H9 (cell line): ENCODE results near the gene TMEM240. TPM values are rescaled to one million over a fixed set of nuclear protein-coding genes. Genes with fewer than 3 reads are reported as not detected.

Experiments used
- DNase-seq: peaks from one replicate; pipeline ENCODE4 v3.0.0-alpha.2; 2017
- H2AFZ ChIP-seq: one replicate; pipeline ENCODE4 v1.6.1; 2013; ENCODE audit warnings: mild to moderate bottlenecking, low read length, control low read depth, moderate library complexity
- H2AK5ac ChIP-seq: 2 replicates; pipeline ENCODE4 v1.6.1; 2013; ENCODE audit warnings: low read length, control low read depth, mixed read lengths; ENCODE audit not compliant: insufficient read length
- H2BK120ac ChIP-seq: one replicate; pipeline ENCODE4 v1.6.1; 2013; ENCODE audit warnings: low read depth, mild to moderate bottlenecking, low read length, control low read depth, inconsistent platforms; ENCODE audit not compliant: poor library complexity, severe bottlenecking
- H2BK12ac ChIP-seq: 2 replicates; pipeline ENCODE4 v1.6.1; 2013; ENCODE audit warnings: low read length, control low read depth, mixed read lengths, low read depth; ENCODE audit not compliant: insufficient read length
- H2BK15ac ChIP-seq: 2 replicates; pipeline ENCODE4 v1.6.1; 2013; ENCODE audit warnings: low read depth, low read length, control low read depth
- H2BK20ac ChIP-seq: one replicate; pipeline ENCODE4 v1.6.1; 2013; ENCODE audit warnings: low read depth, mild to moderate bottlenecking, low read length, control low read depth, inconsistent platforms; ENCODE audit not compliant: poor library complexity, severe bottlenecking
- H2BK5ac ChIP-seq: 2 replicates; pipeline ENCODE4 v1.6.1; 2013; ENCODE audit warnings: low read length, control low read depth, mixed read lengths; ENCODE audit not compliant: insufficient read length
- H3K14ac ChIP-seq: 2 replicates; pipeline ENCODE4 v1.6.1; 2013; ENCODE audit warnings: low read length, control low read depth; ENCODE audit not compliant: insufficient read depth
- H3K18ac ChIP-seq: 2 replicates; pipeline ENCODE4 v1.6.1; 2013; ENCODE audit warnings: low read depth, mild to moderate bottlenecking, mixed read lengths, low read length, control low read depth; ENCODE audit not compliant: insufficient read length
- H3K23ac ChIP-seq: 2 replicates; pipeline ENCODE4 v1.6.1; 2013; ENCODE audit warnings: low read length, control low read depth, mixed read lengths, low read depth; ENCODE audit not compliant: insufficient read length
- H3K23me2 ChIP-seq: 2 replicates; pipeline ENCODE4 v1.6.1; 2013; ENCODE audit warnings: low read depth, mild to moderate bottlenecking, mixed read lengths, low read length, control low read depth; ENCODE audit not compliant: insufficient read length, poor library complexity, severe bottlenecking
- H3K27ac ChIP-seq: 2 replicates; pipeline ENCODE4 v1.5.1; 2013; ENCODE audit warnings: low read length, control low read depth, mixed read lengths, low read depth; ENCODE audit not compliant: insufficient read length
- H3K27me3 ChIP-seq: 2 replicates; pipeline ENCODE4 v1.6.1; 2013; ENCODE audit warnings: low read length, control low read depth, inconsistent platforms; ENCODE audit not compliant: insufficient read depth
- H3K4ac ChIP-seq: 2 replicates; pipeline ENCODE4 v1.6.1; 2013; ENCODE audit warnings: low read depth, mild to moderate bottlenecking, control low read depth, inconsistent platforms, low read length, moderate library complexity
- H3K4me1 ChIP-seq: 2 replicates; pipeline ENCODE4 v1.6.1; 2013; ENCODE audit warnings: low read length, control low read depth, inconsistent platforms; ENCODE audit not compliant: insufficient read depth
- H3K4me2 ChIP-seq: 2 replicates; pipeline ENCODE4 v1.6.1; 2013; ENCODE audit warnings: low read length, control low read depth, mixed read lengths; ENCODE audit not compliant: insufficient read length, insufficient read depth
- H3K56ac ChIP-seq: 2 replicates; pipeline ENCODE4 v1.6.1; 2013; ENCODE audit warnings: low read depth, mild to moderate bottlenecking, mixed read lengths, low read length, control low read depth; ENCODE audit not compliant: insufficient read length
- H3K79me1 ChIP-seq: 2 replicates; pipeline ENCODE4 v1.6.1; 2013; ENCODE audit warnings: low read depth, mild to moderate bottlenecking, moderate library complexity, low read length, control low read depth, inconsistent platforms; ENCODE audit not compliant: insufficient read depth, poor library complexity, severe bottlenecking
- H3K79me2 ChIP-seq: 2 replicates; pipeline ENCODE4 v1.6.1; 2013; ENCODE audit warnings: low read length, control low read depth, inconsistent platforms; ENCODE audit not compliant: insufficient read depth
- H3K9ac ChIP-seq: 2 replicates; pipeline ENCODE4 v1.6.1; 2013; ENCODE audit warnings: low read length, control low read depth, mixed read lengths; ENCODE audit not compliant: insufficient read length; ENCODE audit errors: extremely low read depth
- H3K9me3 ChIP-seq: one replicate; pipeline ENCODE4 v1.6.1; 2013; ENCODE audit warnings: low read depth, low read length, inconsistent platforms; ENCODE audit not compliant: control insufficient read depth
- H3T11ph ChIP-seq: one replicate; pipeline ENCODE4 v1.6.1; 2013; ENCODE audit warnings: mild to moderate bottlenecking, low read length, control low read depth, inconsistent platforms
- H4K20me1 ChIP-seq: one replicate; pipeline ENCODE4 v1.6.1; 2013; ENCODE audit not compliant: control insufficient read depth, insufficient read length, insufficient read depth
- H4K5ac ChIP-seq: 2 replicates; pipeline ENCODE4 v1.6.1; 2013; ENCODE audit warnings: low read depth, mild to moderate bottlenecking, mixed read lengths, low read length, control low read depth; ENCODE audit not compliant: insufficient read length
- H4K8ac ChIP-seq: replicated peaks from 2 replicates; pipeline ENCODE4 v1.6.1; 2013; ENCODE audit warnings: low read length, control low read depth, mixed read lengths, low read depth; ENCODE audit not compliant: insufficient read length
- H4K91ac ChIP-seq: 2 replicates; pipeline ENCODE4 v1.6.1; 2013; ENCODE audit warnings: low read depth, mild to moderate bottlenecking, moderate library complexity, mixed read lengths, low read length, control low read depth; ENCODE audit not compliant: insufficient read length
- H3K27ac Mint-ChIP-seq, 3 experiments: 2 replicates in 2 of 3; 3 replicates in 1 of 3; pipeline ENCODE4 v1.8.0; 2020 to 2021; ENCODE audit warnings: mixed read lengths in 3 of 3, mild to moderate bottlenecking in 1 of 3, moderate library complexity in 1 of 3
- H3K27me3 Mint-ChIP-seq: 2 replicates; pipeline ENCODE4 v1.8.0; 2021; ENCODE audit warnings: low read depth, mild to moderate bottlenecking, moderate library complexity, mixed read lengths
- H3K36me3 Mint-ChIP-seq, 3 experiments: 2 replicates in 2 of 3; 3 replicates in 1 of 3; pipeline ENCODE4 v1.8.0; 2020 to 2021; ENCODE audit warnings: low read depth in 3 of 3, mixed read lengths in 3 of 3; ENCODE audit not compliant: insufficient read depth in 1 of 3
- H3K4me1 Mint-ChIP-seq, 2 experiments: 2 replicates each; pipeline ENCODE4 v1.8.0; 2020; ENCODE audit warnings: mixed read lengths in 2 of 2
- H3K4me3 Mint-ChIP-seq, 2 experiments: 2 replicates in 1 of 2; 3 replicates in 1 of 2; pipeline ENCODE4 v1.8.0; 2020 to 2021; ENCODE audit warnings: mild to moderate bottlenecking in 2 of 2, mixed read lengths in 2 of 2, moderate library complexity in 1 of 2
- H3K9me3 Mint-ChIP-seq, 2 experiments: 2 replicates in 1 of 2; 3 replicates in 1 of 2; pipeline ENCODE4 v1.8.0; 2020; ENCODE audit warnings: mild to moderate bottlenecking in 2 of 2, mixed read lengths in 2 of 2, moderate library complexity in 1 of 2
- CTCF ChIP-seq: fragments of 200-600 bp; sonication (generic); conservative IDR thresholded peaks from 3 replicates; pipeline ENCODE4 v1.8.0; 2021; ENCODE audit warnings: antibody characterized with exemption, mild to moderate bottlenecking
- WGBS: extraction: QIAGEN DNeasy Blood & Tissue Kit; methylation state at CpG from one replicate; pipeline ENCODE4 v1.1.7; 2013; ENCODE audit warnings: missing lambda C conversion rate, low lambda C conversion rate, mixed read lengths; ENCODE audit not compliant: insufficient read length; ENCODE audit errors: extremely low coverage; 5-methylcytosine and 5-hydroxymethylcytosine counted together
- total RNA-seq: library from RNA; stranded (reverse); gene quantifications from 2 replicates; pipeline ENCODE4 v1.2.1, GENCODE V29; 2021

TMEM240 gene
- total RNA-seq, 1 experiment from 2014 or later, result 8.7 TPM

GRCh38 chr1:1550087-1550486, 9.7 kb upstream of the TMEM240 start:
- Histone ChIP-seq H3K79me1 (no peaks in the 10 kb centered on the region), H3K79me2 (no peaks in the 10 kb centered on the region), H3K56ac (no peak overlapping the region), H3K18ac (no peak overlapping the region), H4K91ac (no peak overlapping the region), H2BK120ac (no peak overlapping the region), H3K27ac (no peak overlapping the region), H4K5ac (no peak overlapping the region), H2BK12ac (no peak overlapping the region), H3K14ac (no peak overlapping the region), H2AK5ac (no peak overlapping the region), H3K9ac (no peak overlapping the region), H3K9me3 (no peaks in the 10 kb centered on the region), H4K20me1 (no peaks in the 10 kb centered on the region), H3K4me2 (no peak overlapping the region), H3K23me2 (no peaks in the 10 kb centered on the region), H2BK5ac (no peak overlapping the region), H3K4me1 (no peaks in the 10 kb centered on the region), H2BK15ac (no peak overlapping the region), H2BK20ac (no peak overlapping the region), H3K23ac (no peak overlapping the region), H4K8ac (no peak overlapping the region), H3K4ac (no peak overlapping the region), H3K27me3 (no peaks in the 10 kb centered on the region), H2AFZ (no peak overlapping the region), H3T11ph (no peak overlapping the region)
- Mint-ChIP-seq H3K27me3 (no peaks in the 10 kb centered on the region; the same call in 1 of the 2 replicates), H3K4me1 (no peaks in the 10 kb centered on the region), H3K27ac (no peak overlapping the region), H3K4me3 (no peak overlapping the region), H3K9me3 (no peaks in the 10 kb centered on the region), H3K36me3 (peaks cover 2 to 15% (median 11%) of the 10 kb centered on the region in 3 experiments; a peak in 5 of 7 replicates)
- no peak for TF ChIP-seq CTCF
- WGBS, result no CpG with 5 or more reads among the region's 7 CpGs
- no peak for DNase-seq
